ENCODE data around the gene ATG4A. TPM values are rescaled to one million over a fixed set of nuclear protein-coding genes. Genes with fewer than 3 reads are reported as not detected.

The ATG4A gene
- total RNA-seq, 1 donor from 2014 or later, result 4.2 TPM

DNA sequence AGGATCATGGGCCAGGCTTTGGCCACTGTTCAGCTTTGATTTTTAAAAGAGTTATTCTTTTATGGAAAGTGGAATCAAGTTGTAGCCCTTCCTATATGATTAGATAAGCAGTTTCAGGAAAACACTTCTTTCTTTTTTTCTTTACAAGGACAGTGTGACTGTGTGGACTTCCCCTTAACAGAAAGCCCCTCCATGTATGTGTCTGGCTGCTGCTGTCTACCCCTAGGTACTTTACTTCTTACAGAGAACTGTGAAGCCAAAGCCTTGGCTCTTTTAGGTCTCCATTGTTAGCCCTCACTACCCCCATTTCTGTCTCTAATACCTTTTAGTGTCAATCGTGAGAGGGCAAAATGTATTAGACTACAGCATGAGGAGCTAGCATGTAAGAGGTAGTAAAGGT, 27.6 kb upstream of the ATG4A start:
- no peak overlapping the region for H3K4me3 ChIP-seq (ENCODE audit: low read depth, low read length)
- TF ChIP-seq, protein P1, sequence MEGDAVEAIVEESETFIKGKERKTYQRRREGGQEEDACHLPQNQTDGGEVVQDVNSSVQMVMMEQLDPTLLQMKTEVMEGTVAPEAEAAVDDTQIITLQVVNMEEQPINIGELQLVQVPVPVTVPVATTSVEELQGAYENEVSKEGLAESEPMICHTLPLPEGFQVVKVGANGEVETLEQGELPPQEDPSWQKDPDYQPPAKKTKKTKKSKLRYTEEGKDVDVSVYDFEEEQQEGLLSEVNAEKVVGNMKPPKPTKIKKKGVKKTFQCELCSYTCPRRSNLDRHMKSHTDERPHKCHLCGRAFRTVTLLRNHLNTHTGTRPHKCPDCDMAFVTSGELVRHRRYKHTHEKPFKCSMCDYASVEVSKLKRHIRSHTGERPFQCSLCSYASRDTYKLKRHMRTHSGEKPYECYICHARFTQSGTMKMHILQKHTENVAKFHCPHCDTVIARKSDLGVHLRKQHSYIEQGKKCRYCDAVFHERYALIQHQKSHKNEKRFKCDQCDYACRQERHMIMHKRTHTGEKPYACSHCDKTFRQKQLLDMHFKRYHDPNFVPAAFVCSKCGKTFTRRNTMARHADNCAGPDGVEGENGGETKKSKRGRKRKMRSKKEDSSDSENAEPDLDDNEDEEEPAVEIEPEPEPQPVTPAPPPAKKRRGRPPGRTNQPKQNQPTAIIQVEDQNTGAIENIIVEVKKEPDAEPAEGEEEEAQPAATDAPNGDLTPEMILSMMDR (conservative IDR thresholded peaks at IDR 0.05; ENCODE audit: low read depth, low read length), result no peak
- DNase-seq (ENCODE audit: low read depth), result no peak

DNA sequence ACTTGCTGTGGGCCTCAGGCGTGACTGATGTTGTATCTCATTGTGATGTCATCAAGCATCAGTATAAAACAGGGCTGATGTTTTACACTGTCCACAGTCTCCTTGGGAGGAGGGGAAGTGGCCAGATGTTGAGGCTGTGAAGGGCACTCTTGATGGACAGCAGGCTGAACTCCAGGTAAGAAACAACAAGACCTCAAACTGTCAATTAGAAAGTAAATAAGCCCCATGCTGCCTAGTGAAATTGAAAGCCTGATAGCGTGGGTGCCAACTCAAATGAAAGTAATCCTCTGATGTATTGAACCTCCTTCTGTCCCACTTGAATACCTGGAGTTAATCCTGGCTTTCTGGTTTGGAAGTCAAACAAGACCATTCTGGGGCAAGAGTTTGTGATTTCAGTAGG, 27.0 kb upstream of the ATG4A start:
- DNase-seq (ENCODE audit: low read depth), result no peak
- H3K4me3 ChIP-seq (ENCODE audit: low read depth, low read length), result no peak overlapping the region
- TF ChIP-seq, protein P1 (conservative IDR thresholded peaks at IDR 0.05; ENCODE audit: low read depth, low read length), result no peak

- DNase-seq (ENCODE audit: low read depth), result no peak
- TF ChIP-seq, protein P1 (conservative IDR thresholded peaks at IDR 0.05; ENCODE audit: low read depth, low read length), result no peak
- no peak overlapping the region for H3K4me3 ChIP-seq (ENCODE audit: low read depth, low read length)
Measured at GRCh38 chrX:108068121-108068520, 23.5 kb upstream of the ATG4A start.

- no peak for DNase-seq (ENCODE audit: low read depth)
- no peak overlapping the region for H3K4me3 ChIP-seq (ENCODE audit: low read depth, low read length)
- TF ChIP-seq, protein P1 (conservative IDR thresholded peaks at IDR 0.05; ENCODE audit: low read depth, low read length), result no peak
Measured at GRCh38 chrX:108070891-108071290, 20.7 kb upstream of the ATG4A start.

DNA sequence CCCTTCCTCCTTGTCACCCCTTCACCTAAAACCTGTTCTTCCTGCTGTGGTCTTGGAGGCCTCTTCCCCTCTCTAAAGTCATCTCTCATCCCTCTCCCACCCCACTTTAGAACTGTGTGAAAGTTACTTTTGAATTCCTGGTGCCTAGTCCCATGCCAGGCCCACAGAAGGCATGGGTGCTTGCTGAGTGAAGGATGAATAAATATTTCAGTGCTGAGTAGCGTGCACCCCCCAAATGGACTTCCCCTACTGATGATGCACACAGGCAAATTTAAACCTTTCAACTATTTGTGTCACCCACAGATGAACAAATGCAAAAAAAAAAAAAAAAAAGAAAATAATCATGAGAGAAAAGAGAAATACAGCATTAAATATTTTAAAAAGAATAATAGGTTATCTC, 20.0 kb upstream of the ATG4A start:
- H3K4me3 ChIP-seq (ENCODE audit: low read depth, low read length), result no peak overlapping the region
- DNase-seq (ENCODE audit: low read depth), result no peak
- TF ChIP-seq, protein P1 (conservative IDR thresholded peaks at IDR 0.05; ENCODE audit: low read depth, low read length), result no peak

GRCh38 chrX:108072746-108073145, 18.8 kb upstream of the ATG4A start:
- TF ChIP-seq, protein P1 (conservative IDR thresholded peaks at IDR 0.05; ENCODE audit: low read depth, low read length), result no peak

DNA sequence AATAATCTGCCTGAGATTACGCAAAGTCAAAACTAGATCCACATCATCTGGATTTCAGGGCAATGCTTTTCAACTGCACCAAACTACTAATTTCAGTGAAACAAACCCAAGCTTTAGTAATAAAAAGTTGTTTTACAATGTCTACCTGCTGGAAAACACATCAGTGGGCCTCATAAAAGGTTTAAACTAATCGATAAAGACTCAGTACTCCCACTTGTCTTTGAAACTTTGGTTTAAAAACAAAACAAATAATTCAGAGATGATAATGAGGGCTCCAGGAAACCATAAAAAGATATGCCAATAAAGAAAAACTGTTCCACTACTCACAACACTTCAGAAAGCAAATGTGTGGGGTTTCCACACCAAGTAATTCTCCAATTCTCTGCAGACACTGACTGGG, 10.5 kb upstream of the ATG4A start:
- no peak overlapping the region for H3K4me3 ChIP-seq (ENCODE audit: low read depth, low read length)
- TF ChIP-seq, protein P1 (conservative IDR thresholded peaks at IDR 0.05; ENCODE audit: low read depth, low read length), result no peak
- DNase-seq (ENCODE audit: low read depth), result no peak

More at GRCh38 chrX:108072746-108073145, 18.8 kb upstream of the ATG4A start:
- DNase-seq (ENCODE audit: low read depth), result no peak
- H3K4me3 ChIP-seq (ENCODE audit: low read depth, low read length), result no peak overlapping the region
